GM18526 (cell line): Measurements from ENCODE around the gene SARM1.

Experiments used
- POLR2A ChIP-seq: IDR thresholded peaks from 3 replicates; pipeline ENCODE4 v1.6.1; 2011; ENCODE audit not compliant: insufficient read length; ENCODE audit errors: extremely low read depth

The SARM1 gene

GRCh38 chr17:28397275-28397674 lies 25.8 kb downstream of the SARM1 start:
- TF ChIP-seq POLR2A = no peak

DNA sequence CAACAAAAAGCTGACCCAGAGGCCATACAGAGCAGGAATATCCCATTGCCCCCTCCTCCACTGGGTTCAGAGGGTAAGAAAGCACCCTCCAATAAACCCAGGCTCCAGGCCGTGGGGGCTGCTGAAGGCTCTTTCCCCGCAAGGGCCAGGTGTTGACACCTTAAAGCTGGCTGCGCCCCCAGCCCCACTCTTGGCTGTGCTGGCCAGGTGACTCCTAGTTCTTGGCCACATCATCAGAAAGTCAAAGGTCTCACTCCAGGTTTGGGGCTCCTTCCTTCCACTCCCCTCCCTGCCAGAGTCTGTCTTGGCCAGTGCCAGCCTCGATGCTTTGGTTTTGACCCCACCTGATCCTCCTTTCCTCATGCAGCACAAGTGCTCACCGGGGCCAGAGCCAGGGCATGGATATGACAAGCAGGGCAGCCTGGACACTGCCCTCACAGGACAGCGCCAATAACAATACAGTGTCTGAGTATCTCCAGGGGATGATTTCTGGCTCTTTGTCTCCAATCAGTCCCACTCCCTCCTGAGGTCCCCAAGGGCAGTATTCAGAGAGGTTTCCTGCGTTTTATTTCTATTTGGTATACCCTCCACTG lies 26.3 kb downstream of the SARM1 start:
- TF ChIP-seq POLR2A = no peak

DNA sequence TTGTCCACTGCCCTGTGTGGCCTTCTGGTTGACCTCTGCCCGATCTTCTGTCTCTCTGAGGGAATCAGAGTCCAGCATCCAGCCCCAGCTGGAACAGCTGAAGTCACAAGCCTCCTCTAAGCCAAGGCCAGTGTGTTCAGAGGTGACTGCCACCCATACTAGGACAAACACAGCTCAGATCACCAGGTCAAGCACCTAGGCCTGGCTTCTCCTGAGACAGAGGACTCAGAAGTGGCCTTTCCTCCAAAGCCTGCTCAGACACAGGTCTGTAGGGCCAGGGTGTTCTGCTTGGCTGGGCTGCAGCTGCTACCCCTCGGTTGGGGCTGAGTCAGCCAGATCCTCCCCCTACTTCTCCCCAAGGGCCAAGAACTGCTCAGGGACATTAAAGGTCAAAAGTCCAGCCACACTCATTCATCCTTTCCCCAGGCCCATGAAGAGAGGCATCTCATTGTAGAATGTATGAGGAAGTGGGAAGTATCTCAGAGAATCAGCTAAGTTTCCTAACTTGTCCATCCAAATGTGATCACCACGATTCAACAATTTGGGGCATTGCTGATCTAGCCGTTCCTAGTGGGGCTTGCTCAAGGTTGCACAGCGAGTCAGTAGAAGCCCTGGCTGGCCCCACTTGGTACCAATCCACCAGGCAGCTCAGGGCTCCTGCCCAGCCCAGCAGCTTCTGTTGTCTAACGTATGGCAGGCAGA lies 26.9 kb downstream of the SARM1 start:
- no peak for TF ChIP-seq POLR2A

GRCh38 chr17:28399808-28400207 lies 28.3 kb downstream of the SARM1 start:
- no peak for TF ChIP-seq POLR2A

GRCh38 chr17:28402224-28402630 lies 30.7 kb downstream of the SARM1 start:
- no peak for TF ChIP-seq POLR2A

- no peak for TF ChIP-seq POLR2A
Observed at GRCh38 chr17:28402844-28403243, 31.4 kb downstream of the SARM1 start.

GRCh38 chr17:28404007-28404406 lies 32.5 kb downstream of the SARM1 start:
- TF ChIP-seq POLR2A = no peak

DNA sequence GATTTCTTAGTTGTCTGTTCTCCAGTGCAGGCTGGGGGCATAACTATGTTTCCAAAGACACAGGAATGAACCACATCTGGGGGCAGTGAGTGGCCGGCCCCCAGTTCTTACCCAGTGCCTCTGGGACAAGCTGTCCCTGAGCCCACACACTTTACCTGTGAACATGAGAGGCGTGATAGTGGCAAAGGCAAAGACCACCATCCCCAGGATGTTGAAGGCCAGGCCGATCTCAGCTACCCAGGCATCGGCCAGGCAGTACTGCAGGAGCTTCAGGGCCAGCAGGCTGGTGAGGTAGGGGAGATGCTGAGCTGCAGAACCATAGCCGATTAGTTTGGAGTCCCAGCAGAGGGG lies 32.9 kb downstream of the SARM1 start:
- TF ChIP-seq POLR2A = no peak

- no peak for TF ChIP-seq POLR2A
Observed at GRCh38 chr17:28404812-28405570, 33.5 kb downstream of the SARM1 start.

GRCh38 chr17:28405632-28406472 lies 34.4 kb downstream of the SARM1 start, which contains the start of gene SLC46A1:
TSS of gene SLC46A1 (minus strand) at chr17:28406212. CDS start at chr17:28406114, 98 bp downstream.
- peak; percentile 66 for TF ChIP-seq POLR2A

DNA sequence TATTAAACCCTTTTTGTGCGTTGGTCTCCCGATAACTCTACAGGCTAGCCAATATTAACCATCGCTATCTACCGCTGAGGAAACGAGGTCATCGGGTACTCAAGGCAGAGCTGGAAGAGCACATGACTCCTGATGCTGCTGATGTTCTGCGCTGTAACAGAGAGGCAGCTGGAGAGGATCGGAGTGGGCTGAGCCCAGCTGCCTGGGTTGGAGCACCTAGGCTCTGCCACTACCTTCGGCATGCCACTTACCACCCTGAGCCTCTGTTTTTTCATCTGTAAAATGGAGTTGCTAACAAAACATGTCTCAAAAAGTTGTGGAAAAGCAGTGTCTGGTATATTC lies 35.0 kb downstream of the SARM1 start:
- no peak for TF ChIP-seq POLR2A

- no peak for TF ChIP-seq POLR2A
Observed at GRCh38 chr17:28407130-28407973, 35.9 kb downstream of the SARM1 start.

- TF ChIP-seq POLR2A = no peak
Observed at GRCh38 chr17:28407974-28408306, 36.4 kb downstream of the SARM1 start.

DNA sequence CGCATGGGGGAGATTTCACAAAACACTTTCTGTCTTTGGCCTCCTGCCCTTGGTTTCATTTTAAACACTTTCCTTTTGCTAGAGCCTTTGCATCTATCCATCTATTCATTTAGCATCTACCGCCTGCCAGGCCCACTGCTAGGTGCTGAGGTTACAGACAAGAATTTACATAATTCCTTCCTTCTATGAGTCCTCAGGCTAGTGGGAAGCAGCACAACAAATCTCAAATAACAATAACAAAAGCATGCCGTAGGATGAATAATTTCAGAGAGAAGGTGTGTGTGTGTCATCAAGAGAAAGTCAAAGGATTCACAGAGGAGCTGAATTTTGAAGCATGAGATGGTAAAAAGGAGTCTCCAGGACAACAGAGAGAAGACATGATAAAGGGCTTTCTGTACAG lies 40.6 kb downstream of the SARM1 start:
- no peak for TF ChIP-seq POLR2A

DNA sequence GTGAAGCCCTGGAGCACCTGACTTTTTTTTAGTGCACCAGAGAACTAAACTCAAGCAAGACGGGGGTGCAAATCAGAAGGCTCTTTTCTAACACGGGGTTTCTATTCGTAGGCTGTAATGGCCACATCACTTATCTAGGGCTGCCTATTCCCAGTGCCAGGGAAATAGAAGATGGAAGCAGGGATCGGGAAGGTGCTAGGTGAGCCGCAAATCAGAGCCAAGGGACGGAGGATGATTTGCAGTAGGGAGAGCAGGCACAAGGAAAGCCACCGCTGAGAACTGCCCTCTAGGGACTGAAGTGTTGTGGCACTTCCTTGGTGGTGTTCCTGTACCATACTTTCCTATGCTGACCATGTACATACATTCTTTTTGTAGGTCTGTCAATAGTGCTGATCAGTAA lies 42.3 kb downstream of the SARM1 start:
- TF ChIP-seq POLR2A = no peak
